ENCODE data around the gene NOD1. TPM values are rescaled to one million over a fixed set of nuclear protein-coding genes. Genes with fewer than 3 reads are reported as not detected.
"Not testable (repeated sequence)": the region's sequence is repeated elsewhere in the genome, so short reads cannot be mapped to it uniquely, and the experiment has no call there.

The NOD1 gene
- total RNA-seq, 2 donors from 2014 or later = 16.2 to 47.0 TPM

- Histone ChIP-seq H3K9me3 (no peaks in the 10 kb centered on the region), H3K27me3 (replicated peaks; ENCODE audit: insufficient read depth) (no peaks in the 10 kb centered on the region), H3K27ac (no peak overlapping the region), H3K4me1 (ENCODE audit: control insufficient read depth in 1 of 2, low read depth in 2 of 2) (peaks cover 0 to 5% of the 10 kb centered on the region in 2 donors), H3K36me3 (no peaks in the 10 kb centered on the region), H3K4me3 (no peak overlapping the region)
- DNase-seq (ENCODE audit: low spot score) (no peak), ATAC-seq (ENCODE audit: insufficient number of reproducible peaks, low FRiP score, low read depth) (no peak)
- TF ChIP-seq CTCF (IDR thresholded peaks at IDR 0.05) = peak; percentile 67
Observed at GRCh38 chr7:30510124-30511075, 31.8 kb upstream of the NOD1 start.

- not testable (repeated sequence) for H3K9me3 ChIP-seq; H3K4me3 ChIP-seq; H3K36me3 ChIP-seq; DNase-seq (ENCODE audit: low spot score); ATAC-seq (ENCODE audit: insufficient number of reproducible peaks, low FRiP score, low read depth); H3K27ac ChIP-seq; H3K27me3 ChIP-seq (replicated peaks; ENCODE audit: insufficient read depth); H3K4me1 ChIP-seq (ENCODE audit: control insufficient read depth in 1 of 2, low read depth in 2 of 2)
Observed at GRCh38 chr7:30509171-30509857, 30.7 kb upstream of the NOD1 start.

GRCh38 chr7:30507346-30507900 lies 28.8 kb upstream of the NOD1 start:
- not testable (repeated sequence) for H3K27ac ChIP-seq; H3K27me3 ChIP-seq (replicated peaks; ENCODE audit: insufficient read depth); H3K36me3 ChIP-seq; DNase-seq (ENCODE audit: low spot score); ATAC-seq (ENCODE audit: insufficient number of reproducible peaks, low FRiP score, low read depth); H3K4me3 ChIP-seq; H3K9me3 ChIP-seq
- peaks cover 10 to 24% of the 10 kb centered on the region in 2 donors for H3K4me1 ChIP-seq (ENCODE audit: control insufficient read depth in 1 of 2, low read depth in 2 of 2)

- no peaks in the 10 kb centered on the region for H3K27me3 ChIP-seq (replicated peaks; ENCODE audit: insufficient read depth)
- H3K9me3 ChIP-seq = no peaks in the 10 kb centered on the region
- ATAC-seq (ENCODE audit: insufficient number of reproducible peaks, low FRiP score, low read depth) (no peak), DNase-seq (ENCODE audit: low spot score) (no peak)
- peak overlapping the region; percentile 81 for H3K27ac ChIP-seq
- no peak for TF ChIP-seq CTCF (IDR thresholded peaks at IDR 0.05)
- no peaks in the 10 kb centered on the region for H3K36me3 ChIP-seq
- peaks cover 10 to 24% of the 10 kb centered on the region in 2 donors for H3K4me1 ChIP-seq (ENCODE audit: control insufficient read depth in 1 of 2, low read depth in 2 of 2)
- H3K4me3 ChIP-seq = peak overlapping the region; percentile 93
Observed at GRCh38 chr7:30505174-30505697, 26.7 kb upstream of the NOD1 start.

- TF ChIP-seq CTCF (IDR thresholded peaks at IDR 0.05) = no peak
- no peaks in the 10 kb centered on the region for H3K36me3 ChIP-seq
Observed at GRCh38 chr7:30504301-30505173, 26.0 kb upstream of the NOD1 start, which contains the start of gene GGCT. GGCT (minus strand) TSS chr7:30504829; CDS start chr7:30504709, 120 bp downstream.

More at GRCh38 chr7:30504301-30505173, 26.0 kb upstream of the NOD1 start, which contains the start of gene GGCT:
- peak; percentile 100 for ATAC-seq (ENCODE audit: insufficient number of reproducible peaks, low FRiP score, low read depth)
- Histone ChIP-seq H3K4me3 (peak within 1 kb of the TSS; percentile 93), H3K4me1 (ENCODE audit: control insufficient read depth in 1 of 2, low read depth in 2 of 2) (peaks cover 10 to 24% of the 10 kb centered on the region in 2 donors), H3K9me3 (no peaks in the 10 kb centered on the region), H3K27ac (peak within 1 kb of the TSS; percentile 81), H3K27me3 (replicated peaks; ENCODE audit: insufficient read depth) (no peaks in the 10 kb centered on the region)
- peak; percentile 99 for DNase-seq (ENCODE audit: low spot score)

Data from thoracic aorta (tissue), 2 donors.